Measurements from ENCODE around the gene SPON1. TPM values are rescaled to one million over a fixed set of nuclear protein-coding genes. Genes with fewer than 3 reads are reported as not detected.

The SPON1 gene
- total and polyA plus RNA-seq, 10 of the 15 experiments (the other 5 are each of a cell fraction or from before 2014, with no cell fraction given): 0.13 to 1.1 (median 0.18) TPM; not detected in 5

DNA sequence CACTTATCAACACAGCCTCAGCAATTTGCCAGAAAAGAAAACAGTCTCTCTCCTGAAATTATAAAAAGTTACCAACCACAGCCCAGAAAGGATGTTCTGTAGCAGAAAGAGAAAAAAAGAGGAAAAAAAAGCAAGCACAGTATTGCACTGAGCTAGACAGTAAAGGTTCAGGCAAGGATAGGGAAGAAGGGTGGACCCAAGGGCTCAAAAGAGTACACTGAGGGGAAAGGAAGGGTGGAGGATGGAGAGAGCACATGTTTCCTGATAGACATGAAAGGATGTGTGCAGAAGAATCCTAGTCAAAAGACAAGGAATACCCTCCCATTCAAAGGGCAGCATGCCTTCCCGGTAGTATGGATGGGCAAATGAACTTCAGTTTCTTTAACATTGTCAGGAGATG lies 337.4 kb downstream of the SPON1 start:
- POLR2A ChIA-PET: interaction anchor here (0.6 kb wide), 1 partner anchor 154 kb away, joined by 4 read pairs; no protein-coding TSS in a partner anchor
- no peaks in the 10 kb centered on the region; the same call in 1 of the 2 replicates for H4K20me1 ChIP-seq (ENCODE audit: control insufficient read depth, insufficient read depth)
- in situ Hi-C loops (cut with MboI) (loop anchor here (5.0 kb wide), 1 partner anchor 152 kb away; no protein-coding TSS in a partner anchor), intact Hi-C loops (cut with micrococcal nuclease; ENCODE audit: unreplicated experiment) (loop anchor here (1.0 kb wide), 2 partner anchors 118 to 155 kb away; no protein-coding TSS in a partner anchor)
- H2AFZ ChIP-seq (ENCODE audit: control insufficient read depth, low read depth, low read length): no peak overlapping the region
- CTCF ChIA-PET: interaction anchor here (1.1 to 15.6 kb wide), 20 partner anchors 10 to 527 kb away, joined by 3 to 271 read pairs (median 6); no protein-coding TSS in a partner anchor
- BruUV-seq (replicated peaks): no TSS peak
- no peak for TF ChIP-seq EZH2 (IDR thresholded peaks at IDR 0.05; ENCODE audit: borderline replicate concordance, control insufficient read depth, low read depth, low read length)
- no peak for TF ChIP-seq NR2C1 (IDR thresholded peaks at IDR 0.05)
- no peak for TF ChIP-seq TAF1 (IDR thresholded peaks at IDR 0.05; ENCODE audit: borderline replicate concordance, low read depth, low read length)
- TF ChIP-seq DPF2 (IDR thresholded peaks at IDR 0.05): no peak
- no peak for TF ChIP-seq SMC3 (IDR thresholded peaks at IDR 0.05; ENCODE audit: borderline replicate concordance, low read length)
- TF ChIP-seq, protein P1, sequence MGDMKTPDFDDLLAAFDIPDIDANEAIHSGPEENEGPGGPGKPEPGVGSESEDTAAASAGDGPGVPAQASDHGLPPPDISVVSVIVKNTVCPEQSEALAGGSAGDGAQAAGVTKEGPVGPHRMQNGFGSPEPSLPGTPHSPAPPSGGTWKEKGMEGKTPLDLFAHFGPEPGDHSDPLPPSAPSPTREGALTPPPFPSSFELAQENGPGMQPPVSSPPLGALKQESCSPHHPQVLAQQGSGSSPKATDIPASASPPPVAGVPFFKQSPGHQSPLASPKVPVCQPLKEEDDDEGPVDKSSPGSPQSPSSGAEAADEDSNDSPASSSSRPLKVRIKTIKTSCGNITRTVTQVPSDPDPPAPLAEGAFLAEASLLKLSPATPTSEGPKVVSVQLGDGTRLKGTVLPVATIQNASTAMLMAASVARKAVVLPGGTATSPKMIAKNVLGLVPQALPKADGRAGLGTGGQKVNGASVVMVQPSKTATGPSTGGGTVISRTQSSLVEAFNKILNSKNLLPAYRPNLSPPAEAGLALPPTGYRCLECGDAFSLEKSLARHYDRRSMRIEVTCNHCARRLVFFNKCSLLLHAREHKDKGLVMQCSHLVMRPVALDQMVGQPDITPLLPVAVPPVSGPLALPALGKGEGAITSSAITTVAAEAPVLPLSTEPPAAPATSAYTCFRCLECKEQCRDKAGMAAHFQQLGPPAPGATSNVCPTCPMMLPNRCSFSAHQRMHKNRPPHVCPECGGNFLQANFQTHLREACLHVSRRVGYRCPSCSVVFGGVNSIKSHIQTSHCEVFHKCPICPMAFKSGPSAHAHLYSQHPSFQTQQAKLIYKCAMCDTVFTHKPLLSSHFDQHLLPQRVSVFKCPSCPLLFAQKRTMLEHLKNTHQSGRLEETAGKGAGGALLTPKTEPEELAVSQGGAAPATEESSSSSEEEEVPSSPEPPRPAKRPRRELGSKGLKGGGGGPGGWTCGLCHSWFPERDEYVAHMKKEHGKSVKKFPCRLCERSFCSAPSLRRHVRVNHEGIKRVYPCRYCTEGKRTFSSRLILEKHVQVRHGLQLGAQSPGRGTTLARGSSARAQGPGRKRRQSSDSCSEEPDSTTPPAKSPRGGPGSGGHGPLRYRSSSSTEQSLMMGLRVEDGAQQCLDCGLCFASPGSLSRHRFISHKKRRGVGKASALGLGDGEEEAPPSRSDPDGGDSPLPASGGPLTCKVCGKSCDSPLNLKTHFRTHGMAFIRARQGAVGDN (IDR thresholded peaks at IDR 0.05): no peak
- no peak for TF ChIP-seq POLR2AphosphoS5 (IDR thresholded peaks at IDR 0.05; ENCODE audit: low read length)
- no peak for TF ChIP-seq SMARCA5 (IDR thresholded peaks at IDR 0.05)
- no peak for TF ChIP-seq RELA (IDR thresholded peaks at IDR 0.05; ENCODE audit: borderline replicate concordance, partially characterized antibody)
- no peak for TF ChIP-seq FOXM1 (IDR thresholded peaks at IDR 0.05; ENCODE audit: low read depth, low read length)
- no peak for TF ChIP-seq EP300 (IDR thresholded peaks at IDR 0.05; ENCODE audit: borderline replicate concordance in 1 of 2, control insufficient read depth in 1 of 2, low read depth in 2 of 2, low read length in 2 of 2)
- peaks cover 64% of the 10 kb centered on the region for H3K79me2 ChIP-seq (ENCODE audit: control insufficient read depth, insufficient read depth, low read length)
- H3K27me3 ChIP-seq (replicated peaks in 1 of 2; ENCODE audit: control insufficient read depth in 2 of 2, insufficient read depth in 2 of 2, low read length in 1 of 2): no peaks in the 10 kb centered on the region
- H3K27ac ChIP-seq (ENCODE audit: control insufficient read depth, insufficient read depth): no peak overlapping the region
- no peak for DNase-seq (ENCODE audit: low read depth, low spot score)
- no peak overlapping the region for H3K9ac ChIP-seq (ENCODE audit: control insufficient read depth, insufficient read depth, low read length)
- RAD21 ChIA-PET (ENCODE audit: unreplicated experiment): interaction anchor here (0.9 to 8.4 kb wide), 11 partner anchors 8 to 608 kb away, joined by 3 to 123 read pairs (median 5); no protein-coding TSS in a partner anchor
- H3K4me3 ChIP-seq: no peak overlapping the region
- ATAC-seq: no peak
- H3K9me3 ChIP-seq (replicated peaks; ENCODE audit: control insufficient read depth, insufficient read depth, low read length): no peaks in the 10 kb centered on the region
- H3K4me1 ChIP-seq (ENCODE audit: control insufficient read depth, insufficient read depth, low read length): peaks cover 4% of the 10 kb centered on the region; the same call in 1 of the 2 replicates
- H3K4me2 ChIP-seq (ENCODE audit: control insufficient read depth, insufficient read depth): no peak overlapping the region
- H3K36me3 ChIP-seq (ENCODE audit: control insufficient read depth in 2 of 2, insufficient read depth in 2 of 2, low read length in 1 of 2): no peaks in the 10 kb centered on the region
- 100% methylated on average over 1 of the region's 1 CpG for WGBS (ENCODE audit: insufficient coverage, insufficient replicate concordance, low lambda C conversion rate, missing lambda C conversion rate)
- FAIRE-seq: no peak
- SMC1A ChIA-PET (ENCODE audit: uncharacterized antibody, unreplicated experiment): interaction anchor here (0.7 to 8.7 kb wide), 11 partner anchors 12 to 181 kb away, joined by 3 to 138 read pairs (median 12); no protein-coding TSS in a partner anchor
